GM18517 (cell line): ENCODE results near the gene PALB2.
"Not testable (repeated sequence)": the region's sequence is repeated elsewhere in the genome, so short reads cannot be mapped to it uniquely, and the experiment has no call there.

ENCODE experiments used
- ATAC-seq: cut with Tn5 transposase; IDR thresholded peaks from one replicate; pipeline ENCODE4 v1.9.1; 2021; ENCODE audit warnings: mild to moderate bottlenecking, moderate library complexity; ENCODE audit not compliant: unreplicated experiment

The PALB2 gene

GRCh38 chr16:23650674-23651416, 9.7 kb upstream of the PALB2 start:
- ATAC-seq, result no peak

GRCh38 chr16:23642246-23642774, 1.2 kb upstream of the PALB2 start:
- no peak for ATAC-seq

GRCh38 chr16:23640615-23640930, 537 bp downstream of the PALB2 start:
- ATAC-seq, result no peak

- no peak for ATAC-seq
Measured at GRCh38 chr16:23635958-23636357, 5.2 kb downstream of the PALB2 start.

GRCh38 chr16:23634461-23635036, 6.6 kb downstream of the PALB2 start:
- no peak for ATAC-seq

GRCh38 chr16:23631874-23632273, 9.2 kb downstream of the PALB2 start:
- not testable (repeated sequence) for ATAC-seq

GRCh38 chr16:23629516-23629915, 11.6 kb downstream of the PALB2 start:
- ATAC-seq, result no peak

- ATAC-seq, result no peak
Measured at GRCh38 chr16:23624092-23624491, 17.0 kb downstream of the PALB2 start.

- no peak for ATAC-seq
Measured at GRCh38 chr16:23615805-23616204, 25.3 kb downstream of the PALB2 start.

GRCh38 chr16:23611936-23612335, 29.2 kb downstream of the PALB2 start:
- ATAC-seq, result no peak

GRCh38 chr16:23610905-23611304, 30.2 kb downstream of the PALB2 start:
- not testable (repeated sequence) for ATAC-seq

GRCh38 chr16:23609929-23610328, 31.2 kb downstream of the PALB2 start:
- no peak for ATAC-seq

GRCh38 chr16:23608194-23608593, 32.9 kb downstream of the PALB2 start:
- ATAC-seq, result no peak

- no peak for ATAC-seq
Measured at GRCh38 chr16:23607726-23608125, 33.4 kb downstream of the PALB2 start.

- no peak for ATAC-seq
Measured at GRCh38 chr16:23597003-23597756, 43.9 kb downstream of the PALB2 start.

GRCh38 chr16:23595951-23596720, 45.0 kb downstream of the PALB2 start, which contains the start of gene NDUFAB1:
Gene NDUFAB1, minus strand, starts transcription at chr16:23596316. Its CDS starts 26 bp downstream, at chr16:23596290.
- ATAC-seq, result peak; percentile 87

- ATAC-seq, result no peak
Measured at GRCh38 chr16:23595246-23595950, 45.7 kb downstream of the PALB2 start.

- ATAC-seq, result no peak
Measured at GRCh38 chr16:23594186-23594585, 46.9 kb downstream of the PALB2 start.

GRCh38 chr16:23590181-23590580, 50.9 kb downstream of the PALB2 start:
- ATAC-seq, result no peak

GRCh38 chr16:23587726-23588125, 53.4 kb downstream of the PALB2 start:
- no peak for ATAC-seq
